Muscle of leg (tissue), 16 donors: Measurements from ENCODE around the gene ARL5C. TPM values are rescaled to one million over a fixed set of nuclear protein-coding genes. Genes with fewer than 3 reads are reported as not detected.
A peak's percentile ranks its signal among the peaks of the same experiment; 100 is the strongest.

Source experiments
- DNase-seq: peaks from one replicate; pipeline ENCODE4 v3.0.0; 2013
- H3K27ac ChIP-seq: one replicate; pipeline ENCODE4 v1.5.1; 2013; ENCODE audit warnings: mild to moderate bottlenecking, low read length, control low read depth
- H3K27me3 ChIP-seq: one replicate; pipeline ENCODE4 v1.6.1; 2013; ENCODE audit warnings: low read length; ENCODE audit not compliant: control insufficient read depth, insufficient read depth
- H3K36me3 ChIP-seq: one replicate; pipeline ENCODE4 v1.6.1; 2013; ENCODE audit warnings: low read length; ENCODE audit not compliant: control insufficient read depth, insufficient read depth
- H3K4me1 ChIP-seq: one replicate; pipeline ENCODE4 v1.6.1; 2013; ENCODE audit warnings: low read length; ENCODE audit not compliant: control insufficient read depth, insufficient read depth
- H3K4me3 ChIP-seq: one replicate; pipeline ENCODE4 v1.5.1; 2013; ENCODE audit warnings: low read length, control low read depth
- H3K9me3 ChIP-seq: replicated peaks from 2 replicates; pipeline ENCODE4 v1.6.1; 2013; ENCODE audit warnings: low read depth, low read length; ENCODE audit not compliant: control insufficient read depth
- WGBS: methylation state at CpG from one replicate; pipeline ENCODE4 v1.1.5; 2013; ENCODE audit warnings: missing lambda C conversion rate; ENCODE audit not compliant: insufficient coverage; 5-methylcytosine and 5-hydroxymethylcytosine counted together
- long read RNA-seq, 11 donors: transcript quantifications; one replicate each; lab custom pipeline, GENCODE V29; 2026
- polyA plus RNA-seq, 8 donors: library from polyadenylated mRNA; unstranded; fragments of 120-200 nt; gene quantifications; one replicate each; pipeline versions ENCODE4 v1.2.1 to v1.2.3, GENCODE V29; 2013; ENCODE audit warnings: inconsistent platforms in 1 of 8, low replicate concordance in 1 of 8; ENCODE audit not compliant: insufficient read length in 8 of 8, insufficient read depth in 1 of 8
- total RNA-seq: library from RNA; stranded (reverse); fragments of 120-200 nt; gene quantifications from one replicate; pipeline ENCODE4 v1.2.4, GENCODE V29; 2013

ARL5C gene, protein sequence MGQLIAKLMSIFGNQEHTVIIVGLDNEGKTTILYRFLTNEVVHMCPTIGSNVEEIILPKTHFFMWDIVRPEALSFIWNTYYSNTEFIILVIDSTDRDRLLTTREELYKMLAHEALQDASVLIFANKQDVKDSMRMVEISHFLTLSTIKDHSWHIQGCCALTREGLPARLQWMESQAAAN
- 0.31 TPM for total RNA-seq
- polyA plus RNA-seq = under 1 TPM in 5 of 8 donors, not detected in 3; 0.24 to 0.53 (median 0.37) TPM
- long read RNA-seq, donor 1 = 0 reads
- long read RNA-seq, donor 2 = 0 reads
- long read RNA-seq, donor 3 = 0 reads
- long read RNA-seq, donor 4 = 0 reads
- long read RNA-seq, donor 5 = 0 reads
- long read RNA-seq, donor 6 = 0 reads
- long read RNA-seq, donor 7 = 0 reads
- long read RNA-seq, donor 8, partial matches to known transcripts = 0 of 1 reads
- long read RNA-seq, donor 8, other reads (novel, unspliced or antisense) = 0 of 1 reads
- long read RNA-seq, donor 9, partial matches to known transcripts = 0 of 2 reads
- long read RNA-seq, donor 9, other reads (novel, unspliced or antisense) = 0 of 2 reads
- long read RNA-seq, donor 10, partial matches to known transcripts = 0 of 1 reads
- long read RNA-seq, donor 10, other reads (novel, unspliced or antisense) = 0 of 1 reads
- long read RNA-seq, donor 11, partial matches to known transcripts = 0 of 1 reads
- long read RNA-seq, donor 11, other reads (novel, unspliced or antisense) = 0 of 1 reads

- peaks cover 40% of the 10 kb centered on the region for H3K27me3 ChIP-seq
- H3K27ac ChIP-seq = peak within 1 kb of the TSS; percentile 2
- H3K9me3 ChIP-seq = no peaks in the 10 kb centered on the region
- H3K4me3 ChIP-seq = peak within 1 kb of the TSS; percentile 43
- 25% methylated on average over 15 of the region's 17 CpGs for WGBS
- H3K4me1 ChIP-seq = peaks cover 31% of the 10 kb centered on the region
- no peak for DNase-seq
- no peaks in the 10 kb centered on the region for H3K36me3 ChIP-seq
Measured at GRCh38 chr17:39165841-39166349, at the start of gene ARL5C. Gene ARL5C (minus strand): TSS chr17:39166161. CDS start chr17:39165760, 401 bp downstream.

- H3K27me3 ChIP-seq = peaks cover 55% of the 10 kb centered on the region
- H3K27ac ChIP-seq = no peak overlapping the region
- no peak for DNase-seq
- H3K9me3 ChIP-seq = no peaks in the 10 kb centered on the region
- no peaks in the 10 kb centered on the region for H3K36me3 ChIP-seq
- no peak overlapping the region for H3K4me3 ChIP-seq
- H3K4me1 ChIP-seq = peaks cover 28% of the 10 kb centered on the region
- whole genome bisulfite sequencing = 70% methylated on average over 9 of the region's 9 CpGs
Measured at GRCh38 chr17:39213852-39214251, 47.9 kb upstream of the ARL5C start.

DNA sequence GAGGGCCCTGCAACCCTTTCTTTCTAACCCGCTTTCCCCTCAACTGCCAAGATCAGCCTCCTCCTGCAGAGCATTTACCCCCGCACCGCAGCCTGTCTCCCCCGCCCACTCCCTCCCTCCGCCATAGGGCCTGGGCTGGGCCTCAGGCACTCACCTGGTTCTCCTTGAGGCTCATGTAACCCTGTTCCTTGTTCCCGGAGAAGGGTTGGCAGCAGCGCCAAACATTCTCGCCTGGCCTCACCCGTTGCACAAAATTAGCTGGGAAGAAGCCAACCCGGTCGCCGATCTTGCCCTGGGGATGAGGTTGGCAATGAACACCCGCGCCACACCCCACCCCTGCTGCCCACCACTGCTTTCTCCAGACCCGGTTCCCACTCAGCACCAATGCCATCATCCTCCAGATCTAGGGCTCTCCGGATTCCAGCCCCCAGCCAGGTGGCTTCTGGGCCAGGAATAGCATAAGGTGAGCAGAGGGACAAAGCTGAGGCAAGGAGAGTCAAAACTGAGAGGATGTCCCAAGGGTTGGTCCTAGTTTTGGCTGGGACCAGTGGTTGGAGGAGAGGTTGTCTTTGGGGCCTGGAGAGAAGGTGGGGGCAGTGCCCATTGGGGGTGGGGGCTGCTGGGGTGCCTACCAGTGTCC is 47.0 kb upstream of the ARL5C start:
- H3K36me3 ChIP-seq = no peaks in the 10 kb centered on the region
- peaks cover 50% of the 10 kb centered on the region for H3K27me3 ChIP-seq
- H3K27ac ChIP-seq = no peak overlapping the region
- H3K4me3 ChIP-seq = no peak overlapping the region
- WGBS = 53% methylated on average over 15 of the region's 16 CpGs
- DNase-seq = no peak
- H3K4me1 ChIP-seq = peaks cover 32% of the 10 kb centered on the region
- H3K9me3 ChIP-seq = no peaks in the 10 kb centered on the region

DNA sequence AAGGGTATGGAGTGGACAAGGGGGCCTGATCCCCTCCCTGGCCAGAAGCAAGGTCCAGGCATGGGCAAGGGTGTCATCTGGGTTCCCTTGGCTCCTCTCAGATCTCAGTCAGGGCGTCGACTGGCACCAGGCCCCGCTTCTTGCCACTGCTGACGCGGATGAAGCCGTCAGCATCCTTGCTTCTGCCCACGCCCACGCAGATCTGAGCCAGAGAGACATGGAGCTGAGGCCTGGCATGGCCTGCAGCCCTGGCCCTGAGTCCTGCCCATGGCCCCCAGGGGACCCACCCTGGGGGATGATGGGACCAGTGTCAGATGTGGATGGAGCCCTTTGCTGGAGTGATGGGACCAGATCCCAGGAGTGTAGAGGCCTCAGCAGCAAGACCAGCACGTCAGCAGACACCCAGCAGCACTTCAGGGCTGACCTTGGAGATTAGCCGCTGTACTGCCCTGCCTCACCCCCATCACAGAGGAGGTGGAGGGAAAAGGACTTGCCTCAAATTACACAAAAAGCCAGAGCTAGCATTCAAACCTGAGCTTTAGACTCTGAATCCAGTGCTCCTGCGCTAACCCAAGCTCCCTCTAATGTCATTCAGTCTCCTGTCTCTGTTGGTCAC is 46.3 kb upstream of the ARL5C start:
- Histone ChIP-seq H3K4me3 (no peak overlapping the region), H3K36me3 (no peaks in the 10 kb centered on the region), H3K9me3 (no peaks in the 10 kb centered on the region), H3K27ac (no peak overlapping the region), H3K27me3 (peaks cover 44% of the 10 kb centered on the region), H3K4me1 (peaks cover 32% of the 10 kb centered on the region)
- WGBS = 70% methylated on average over 11 of the region's 11 CpGs
- DNase-seq = no peak

- Histone ChIP-seq H3K4me1 (peaks cover 35% of the 10 kb centered on the region), H3K27me3 (peaks cover 29% of the 10 kb centered on the region), H3K4me3 (peak overlapping the region; percentile 37), H3K36me3 (peaks cover 2% of the 10 kb centered on the region), H3K27ac (no peak overlapping the region), H3K9me3 (no peaks in the 10 kb centered on the region)
- no peak for DNase-seq
- WGBS = 2% methylated on average over 13 of the region's 22 CpGs
Measured at GRCh38 chr17:39210093-39210434, 44.1 kb upstream of the ARL5C start.

DNA sequence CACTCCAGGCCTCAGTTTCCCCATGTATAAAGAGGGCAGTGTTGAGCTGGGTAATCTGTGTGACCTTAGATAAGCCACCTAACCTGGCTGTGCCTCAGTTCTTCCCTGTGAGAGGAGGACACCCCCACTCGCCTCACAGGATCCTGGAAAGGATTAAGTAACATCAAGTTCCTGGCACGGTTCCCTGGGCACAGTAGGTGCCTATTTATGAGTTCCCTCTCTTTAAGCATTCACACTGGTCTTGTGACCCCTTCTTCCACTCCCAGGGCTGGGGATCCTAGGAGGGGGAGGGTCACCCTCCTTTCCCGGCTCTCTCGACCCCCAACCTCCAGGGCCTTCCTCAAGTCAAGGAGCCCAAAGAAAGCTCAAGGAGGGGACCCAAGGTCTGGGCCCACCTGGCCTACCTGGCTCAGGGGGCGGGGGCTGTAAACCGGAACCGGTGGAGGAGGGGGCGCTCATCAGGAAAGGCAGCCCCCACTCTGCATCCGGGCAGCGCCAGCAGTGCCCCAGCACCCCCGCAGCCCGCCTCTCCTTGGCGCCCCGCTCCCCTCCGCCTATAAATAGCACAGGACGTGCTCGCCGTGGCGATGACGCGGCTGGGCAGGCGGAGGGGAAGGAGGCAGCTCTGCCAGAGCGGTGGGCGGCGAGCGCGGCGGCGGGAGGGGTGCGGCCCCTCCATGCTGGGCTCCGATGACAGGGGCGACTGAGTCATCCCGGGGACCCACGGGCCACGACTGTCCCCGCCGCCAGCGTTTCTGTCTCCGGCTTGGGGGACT is 43.5 kb upstream of the ARL5C start:
- peaks cover 8% of the 10 kb centered on the region for H3K36me3 ChIP-seq
- peaks cover 24% of the 10 kb centered on the region for H3K27me3 ChIP-seq
- 3% methylated on average over 29 of the region's 39 CpGs for WGBS
- H3K27ac ChIP-seq = no peak overlapping the region
- H3K4me3 ChIP-seq = peak overlapping the region; percentile 37
- H3K4me1 ChIP-seq = peaks cover 35% of the 10 kb centered on the region
- DNase-seq = peak; percentile 80
- no peaks in the 10 kb centered on the region for H3K9me3 ChIP-seq

GRCh38 chr17:39208893-39209292 is 42.9 kb upstream of the ARL5C start:
- Histone ChIP-seq H3K27ac (no peak overlapping the region), H3K27me3 (peaks cover 20% of the 10 kb centered on the region), H3K36me3 (peaks cover 14% of the 10 kb centered on the region), H3K4me1 (peaks cover 35% of the 10 kb centered on the region), H3K9me3 (no peaks in the 10 kb centered on the region), H3K4me3 (no peak overlapping the region)
- 37% methylated on average over 6 of the region's 8 CpGs for WGBS
- no peak for DNase-seq

GRCh38 chr17:39208136-39208535 is 42.2 kb upstream of the ARL5C start:
- no peaks in the 10 kb centered on the region for H3K9me3 ChIP-seq
- H3K27ac ChIP-seq = no peak overlapping the region
- no peak for DNase-seq
- peaks cover 19% of the 10 kb centered on the region for H3K27me3 ChIP-seq
- H3K4me3 ChIP-seq = no peak overlapping the region
- H3K36me3 ChIP-seq = peaks cover 21% of the 10 kb centered on the region
- WGBS = 48% methylated on average over 7 of the region's 7 CpGs
- H3K4me1 ChIP-seq = peaks cover 35% of the 10 kb centered on the region

GRCh38 chr17:39205112-39205526 is 39.2 kb upstream of the ARL5C start:
- Histone ChIP-seq H3K27me3 (peaks cover 8% of the 10 kb centered on the region), H3K4me3 (no peak overlapping the region), H3K9me3 (no peaks in the 10 kb centered on the region), H3K4me1 (peaks cover 37% of the 10 kb centered on the region), H3K36me3 (peaks cover 41% of the 10 kb centered on the region), H3K27ac (no peak overlapping the region)
- DNase-seq = no peak
- 94% methylated on average over 2 of the region's 3 CpGs for WGBS
